Measurements from ENCODE around the gene SPATA2. TPM values are rescaled to one million over a fixed set of nuclear protein-coding genes. Genes with fewer than 3 reads are reported as not detected.

Gene SPATA2
- total RNA-seq, 5 donors from 2014 or later (not counting 1 experiment from before 2014, with no cell fraction given): 9.6 to 19.4 (median 10.4) TPM

- Mint-ChIP-seq H3K4me3 (no peak overlapping the region), H3K9me3 (no peaks in the 10 kb centered on the region), H3K36me3 (peaks cover 52% of the 10 kb centered on the region), H3K4me1 (no peaks in the 10 kb centered on the region), H3K27me3 (no peaks in the 10 kb centered on the region), H3K27ac (no peak overlapping the region)
- Histone ChIP-seq H3K9me3 (no peaks in the 10 kb centered on the region), H3K27me3 (replicated peaks in 1 of 2; ENCODE audit: control insufficient read depth in 2 of 2, extremely low read depth in 1 of 2, insufficient read depth in 2 of 2, low read length in 1 of 2) (no peaks in the 10 kb centered on the region), H3K4me1 (ENCODE audit: control insufficient read depth in 1 of 2, extremely low read depth in 1 of 2, insufficient read depth in 2 of 2, low read length in 2 of 2) (no peaks in the 10 kb centered on the region), H3K4me3 (ENCODE audit: control insufficient read depth in 1 of 2, extremely low read depth in 1 of 2, low read length in 1 of 2) (no peak overlapping the region), H3K36me3 (ENCODE audit: control insufficient read depth in 2 of 2, extremely low read depth in 1 of 2, insufficient read depth in 1 of 2, low read length in 1 of 2) (peaks cover 0 to 69% of the 10 kb centered on the region in 2 donors), H3K27ac (ENCODE audit: low read length) (no peak overlapping the region)
- no peak for DNase-seq
- ChIA-PET CTCF (interaction anchor here in 1 of 2 donors (0.6 to 0.8 kb wide), 2 partner anchors 165 to 562 kb away, joined by 4 to 5 read pairs; no protein-coding TSS in a partner anchor), POLR2A (interaction anchor here in 1 of 2 donors (0.6 kb wide), 1 partner anchor 14 kb away, joined by 6 read pairs; no protein-coding TSS in a partner anchor)
- ATAC-seq (replicated peaks in 1 of 4): no peak
Measured at GRCh38 chr20:49859807-49860206, 55.5 kb downstream of the SPATA2 start.

GRCh38 chr20:49859011-49859410 lies 56.3 kb downstream of the SPATA2 start:
- H3K9me3 Mint-ChIP-seq: no peaks in the 10 kb centered on the region
- H3K9me3 ChIP-seq: no peaks in the 10 kb centered on the region
- H3K4me3 ChIP-seq (ENCODE audit: control insufficient read depth in 1 of 2, extremely low read depth in 1 of 2, low read length in 1 of 2): no peak overlapping the region
- H3K27me3 Mint-ChIP-seq: no peaks in the 10 kb centered on the region
- no peak overlapping the region for H3K27ac Mint-ChIP-seq
- DNase-seq: no peak
- H3K36me3 ChIP-seq (ENCODE audit: control insufficient read depth in 2 of 2, extremely low read depth in 1 of 2, insufficient read depth in 1 of 2, low read length in 1 of 2): peaks cover 0 to 67% of the 10 kb centered on the region in 2 donors
- 97% methylated on average over 4 of the region's 6 CpGs for WGBS (ENCODE audit: insufficient coverage)
- H3K36me3 Mint-ChIP-seq: peaks cover 51% of the 10 kb centered on the region
- ChIA-PET CTCF (no interaction called here), POLR2A (no interaction called here)
- no peaks in the 10 kb centered on the region for H3K4me1 ChIP-seq (ENCODE audit: control insufficient read depth in 1 of 2, extremely low read depth in 1 of 2, insufficient read depth in 2 of 2, low read length in 2 of 2)
- no peak overlapping the region for H3K27ac ChIP-seq (ENCODE audit: low read length)
- no peak overlapping the region for H3K4me3 Mint-ChIP-seq
- H3K4me1 Mint-ChIP-seq: no peaks in the 10 kb centered on the region
- ATAC-seq (replicated peaks in 1 of 4): no peak
- no peaks in the 10 kb centered on the region for H3K27me3 ChIP-seq (replicated peaks in 1 of 2; ENCODE audit: control insufficient read depth in 2 of 2, extremely low read depth in 1 of 2, insufficient read depth in 2 of 2, low read length in 1 of 2)

GRCh38 chr20:49858076-49858585 lies 57.2 kb downstream of the SPATA2 start:
- no peak overlapping the region for H3K4me3 ChIP-seq (ENCODE audit: control insufficient read depth in 1 of 2, extremely low read depth in 1 of 2, low read length in 1 of 2)
- H3K36me3 ChIP-seq (ENCODE audit: control insufficient read depth in 2 of 2, extremely low read depth in 1 of 2, insufficient read depth in 1 of 2, low read length in 1 of 2): peaks cover 0 to 69% of the 10 kb centered on the region in 2 donors
- H3K4me1 ChIP-seq (ENCODE audit: control insufficient read depth in 1 of 2, extremely low read depth in 1 of 2, insufficient read depth in 2 of 2, low read length in 2 of 2): no peaks in the 10 kb centered on the region
- Mint-ChIP-seq H3K36me3 (peaks cover 54% of the 10 kb centered on the region), H3K9me3 (no peaks in the 10 kb centered on the region), H3K4me3 (no peak overlapping the region), H3K4me1 (no peaks in the 10 kb centered on the region), H3K27me3 (no peaks in the 10 kb centered on the region), H3K27ac (no peak overlapping the region)
- no CpG with 5 or more reads among the region's 2 CpGs for WGBS (ENCODE audit: insufficient coverage)
- no peaks in the 10 kb centered on the region for H3K27me3 ChIP-seq (replicated peaks in 1 of 2; ENCODE audit: control insufficient read depth in 2 of 2, extremely low read depth in 1 of 2, insufficient read depth in 2 of 2, low read length in 1 of 2)
- no peaks in the 10 kb centered on the region for H3K9me3 ChIP-seq
- ATAC-seq (replicated peaks in 1 of 4) (no peak), DNase-seq (no peak)
- H3K27ac ChIP-seq (ENCODE audit: low read length): no peak overlapping the region
- ChIA-PET CTCF (no interaction called here), POLR2A (no interaction called here)

GRCh38 chr20:49856904-49857303 lies 58.4 kb downstream of the SPATA2 start:
- DNase-seq (no peak), ATAC-seq (replicated peaks in 1 of 4) (no peak)
- no peaks in the 10 kb centered on the region for H3K4me1 Mint-ChIP-seq
- H3K9me3 ChIP-seq: no peaks in the 10 kb centered on the region
- no peaks in the 10 kb centered on the region for H3K27me3 Mint-ChIP-seq
- H3K27ac ChIP-seq (ENCODE audit: low read length): no peak overlapping the region
- H3K4me3 Mint-ChIP-seq: no peak overlapping the region
- CTCF ChIA-PET: interaction anchor here in 1 of 2 donors (0.8 kb wide), 1 partner anchor 14 kb away, joined by 3 read pairs; no protein-coding TSS in a partner anchor
- H3K27ac Mint-ChIP-seq: no peak overlapping the region
- POLR2A ChIA-PET: interaction anchor here in 1 of 2 donors (0.6 kb wide), 2 partner anchors 16 to 185 kb away, joined by 3 to 4 read pairs; no protein-coding TSS in a partner anchor
- H3K36me3 ChIP-seq (ENCODE audit: control insufficient read depth in 2 of 2, extremely low read depth in 1 of 2, insufficient read depth in 1 of 2, low read length in 1 of 2): peaks cover 0 to 68% of the 10 kb centered on the region in 2 donors
- H3K27me3 ChIP-seq (replicated peaks in 1 of 2; ENCODE audit: control insufficient read depth in 2 of 2, extremely low read depth in 1 of 2, insufficient read depth in 2 of 2, low read length in 1 of 2): no peaks in the 10 kb centered on the region
- no peaks in the 10 kb centered on the region for H3K9me3 Mint-ChIP-seq
- no peaks in the 10 kb centered on the region for H3K4me1 ChIP-seq (ENCODE audit: control insufficient read depth in 1 of 2, extremely low read depth in 1 of 2, insufficient read depth in 2 of 2, low read length in 2 of 2)
- H3K36me3 Mint-ChIP-seq: peaks cover 52% of the 10 kb centered on the region
- H3K4me3 ChIP-seq (ENCODE audit: control insufficient read depth in 1 of 2, extremely low read depth in 1 of 2, low read length in 1 of 2): no peak overlapping the region
- WGBS (ENCODE audit: insufficient coverage): no CpG with 5 or more reads among the region's 3 CpGs

- WGBS (ENCODE audit: insufficient coverage): 98% methylated on average over 6 of the region's 10 CpGs
- Histone ChIP-seq H3K27me3 (replicated peaks in 1 of 2; ENCODE audit: control insufficient read depth in 2 of 2, extremely low read depth in 1 of 2, insufficient read depth in 2 of 2, low read length in 1 of 2) (no peaks in the 10 kb centered on the region), H3K27ac (ENCODE audit: low read length) (no peak overlapping the region), H3K9me3 (no peaks in the 10 kb centered on the region), H3K4me1 (ENCODE audit: control insufficient read depth in 1 of 2, extremely low read depth in 1 of 2, insufficient read depth in 2 of 2, low read length in 2 of 2) (peaks cover 5 to 7% of the 10 kb centered on the region in 2 experiments), H3K36me3 (ENCODE audit: control insufficient read depth in 2 of 2, extremely low read depth in 1 of 2, insufficient read depth in 1 of 2, low read length in 1 of 2) (peaks cover 0 to 75% of the 10 kb centered on the region in 2 donors), H3K4me3 (ENCODE audit: control insufficient read depth in 1 of 2, extremely low read depth in 1 of 2, low read length in 1 of 2) (no peak overlapping the region)
- ChIA-PET POLR2A (interaction anchor here in 1 of 2 donors (0.6 kb wide), 1 partner anchor 189 kb away, joined by 6 read pairs; no protein-coding TSS in a partner anchor), CTCF (interaction anchor here in 1 of 2 donors (0.6 kb wide), 1 partner anchor 8 kb away, joined by 3 read pairs; no protein-coding TSS in a partner anchor)
- Mint-ChIP-seq H3K27ac (no peak overlapping the region), H3K36me3 (peaks cover 49% of the 10 kb centered on the region), H3K4me1 (peaks cover 12 to 14% (median 14%) of the 10 kb centered on the region in 3 donors), H3K9me3 (no peaks in the 10 kb centered on the region), H3K27me3 (no peaks in the 10 kb centered on the region), H3K4me3 (no peak overlapping the region)
- ATAC-seq (replicated peaks in 1 of 4) (no peak), DNase-seq (no peak)
Measured at GRCh38 chr20:49854190-49854875, 61.0 kb downstream of the SPATA2 start.

- ChIA-PET CTCF (no interaction called here), POLR2A (interaction anchor here in 1 of 2 donors (0.6 kb wide), 1 partner anchor 189 kb away, joined by 6 read pairs; no protein-coding TSS in a partner anchor)
- peaks cover 5 to 7% of the 10 kb centered on the region in 2 experiments for H3K4me1 ChIP-seq (ENCODE audit: control insufficient read depth in 1 of 2, extremely low read depth in 1 of 2, insufficient read depth in 2 of 2, low read length in 2 of 2)
- H3K36me3 ChIP-seq (ENCODE audit: control insufficient read depth in 2 of 2, extremely low read depth in 1 of 2, insufficient read depth in 1 of 2, low read length in 1 of 2): peaks cover 0 to 77% of the 10 kb centered on the region in 2 donors
- WGBS (ENCODE audit: insufficient coverage): 94% methylated on average over 4 of the region's 5 CpGs
- peaks cover 56% of the 10 kb centered on the region for H3K36me3 Mint-ChIP-seq
- DNase-seq (no peak), ATAC-seq (replicated peaks in 1 of 4) (no peak)
- H3K4me3 Mint-ChIP-seq: no peak overlapping the region
- H3K27ac Mint-ChIP-seq: no peak overlapping the region
- H3K27me3 Mint-ChIP-seq: no peaks in the 10 kb centered on the region
- H3K9me3 ChIP-seq: no peaks in the 10 kb centered on the region
- no peaks in the 10 kb centered on the region for H3K9me3 Mint-ChIP-seq
- no peak overlapping the region for H3K4me3 ChIP-seq (ENCODE audit: control insufficient read depth in 1 of 2, extremely low read depth in 1 of 2, low read length in 1 of 2)
- peaks cover 14 to 18% (median 17%) of the 10 kb centered on the region in 3 donors for H3K4me1 Mint-ChIP-seq
- H3K27ac ChIP-seq (ENCODE audit: low read length): no peak overlapping the region
- no peaks in the 10 kb centered on the region for H3K27me3 ChIP-seq (replicated peaks in 1 of 2; ENCODE audit: control insufficient read depth in 2 of 2, extremely low read depth in 1 of 2, insufficient read depth in 2 of 2, low read length in 1 of 2)
Measured at GRCh38 chr20:49853640-49854039, 61.7 kb downstream of the SPATA2 start.

All from T-cell (primary cell).